SK-N-SH (cell line): ENCODE measurements around the gene RAPGEFL1. TPM values are rescaled to one million over a fixed set of nuclear protein-coding genes. Genes with fewer than 3 reads are reported as not detected.

ENCODE experiments used
- CTCF ChIA-PET: fragments of 300-600, 350-600 bp; formaldehyde crosslinking; extraction: SDS; loops from one replicate; lab custom pipeline; 2021; lab: Yijun Ruan, JAX
- POLR2A ChIA-PET: fragments of 350-600 bp; sonication (Branson Sonifier 250); formaldehyde crosslinking; extraction: SDS; loops from one replicate; lab custom pipeline; 2020; ENCODE audit warnings: antibody characterized with exemption, inconsistent platforms; lab: Yijun Ruan, JAX
- DNase-seq: peaks from one replicate; pipeline ENCODE4 v3.0.0; 2012
- H2AFZ ChIP-seq: fragments of 200-600 bp; sonication (generic); 2 replicates; pipeline ENCODE4 v1.8.1; 2016; ENCODE audit warnings: antibody characterized with exemption, mild to moderate bottlenecking, low read depth
- H3F3A ChIP-seq: fragments of 200-600 bp; sonication (generic); replicated peaks from 2 replicates; pipeline ENCODE3; 2016; ENCODE audit warnings: antibody characterized with exemption, mild to moderate bottlenecking; ENCODE audit not compliant: insufficient read depth
- H3K27ac ChIP-seq, 2 experiments: fragments of 200-500 bp in 1 of 2; fragments of 200-600 bp in 1 of 2; sonication (Bioruptor generic) in 1 of 2; sonication (generic), shearing (Covaris generic) in 1 of 2; 2 replicates each; pipeline versions ENCODE4 v1.5.1 to v1.6.1; 2014 to 2016; ENCODE audit warnings: low read depth in 2 of 2, inconsistent platforms in 1 of 2, low read length in 1 of 2, mild to moderate bottlenecking in 1 of 2, mixed read lengths in 1 of 2
- H3K27me3 ChIP-seq: fragments of 200-600 bp; sonication (generic), shearing (Covaris generic); 2 replicates; pipeline ENCODE4 v1.6.1; 2016; ENCODE audit warnings: mixed run types; ENCODE audit not compliant: insufficient read depth
- H3K36me3 ChIP-seq, 2 experiments: fragments of 200-500 bp in 1 of 2; fragments of 200-600 bp in 1 of 2; sonication (Bioruptor generic) in 1 of 2; sonication (generic) in 1 of 2; replicated peaks in 1 of 2; 2 replicates each; pipeline versions ENCODE3 to v1.5.1; 2014 to 2016; ENCODE audit warnings: low read length in 1 of 2, mild to moderate bottlenecking in 1 of 2; ENCODE audit not compliant: insufficient read depth in 2 of 2, control insufficient read depth in 1 of 2
- H3K4me1 ChIP-seq, 2 experiments: fragments of 200-500 bp in 1 of 2; fragments of 200-600 bp in 1 of 2; sonication (Bioruptor generic) in 1 of 2; sonication (generic), shearing (Covaris generic) in 1 of 2; 2 replicates each; pipeline versions ENCODE4 v1.5.1 to v1.6.1; 2014 to 2016; ENCODE audit warnings: low read depth in 1 of 2, low read length in 1 of 2, mixed run types in 1 of 2; ENCODE audit not compliant: insufficient read depth in 2 of 2, control insufficient read depth in 1 of 2
- H3K4me2 ChIP-seq: fragments of 200-600 bp; sonication (generic), shearing (Covaris generic); 2 replicates; pipeline ENCODE4 v1.6.1; 2017; ENCODE audit warnings: mixed run types
- H3K4me3 ChIP-seq, 2 experiments: fragments of 200-500 bp in 1 of 2; fragments of 200-600 bp in 1 of 2; sonication (Bioruptor generic) in 1 of 2; sonication (generic), shearing (Covaris generic) in 1 of 2; 2 replicates each; pipeline versions ENCODE4 v1.5.1 to v1.8.1; 2014 to 2016; ENCODE audit warnings: low read depth in 2 of 2, inconsistent platforms in 1 of 2, low read length in 1 of 2, mild to moderate bottlenecking in 1 of 2, mixed read lengths in 1 of 2, moderate library complexity in 1 of 2
- H3K79me2 ChIP-seq: fragments of 200-600 bp; sonication (generic); 2 replicates; pipeline ENCODE4 v1.8.1; 2017; ENCODE audit warnings: mild to moderate bottlenecking; ENCODE audit not compliant: insufficient read depth
- H3K9ac ChIP-seq: fragments of 200-600 bp; sonication (generic); 2 replicates; pipeline ENCODE4 v1.6.1; 2017; ENCODE audit warnings: mixed run types
- H3K9me2 ChIP-seq: fragments of 200-600 bp; sonication (generic); 2 replicates; pipeline ENCODE4 v1.6.1; 2017; ENCODE audit warnings: mixed run types
- H3K9me3 ChIP-seq: fragments of 200-600 bp; sonication (generic); 2 replicates; pipeline ENCODE4 v1.6.1; 2017; ENCODE audit warnings: mixed run types, mild to moderate bottlenecking, moderate library complexity
- H4K20me1 ChIP-seq: fragments of 200-600 bp; sonication (generic); 2 replicates; pipeline ENCODE4 v1.6.1; 2017; ENCODE audit warnings: mild to moderate bottlenecking, mixed run types; ENCODE audit not compliant: insufficient read depth
- CHD2 ChIP-seq: fragments of 150-350 bp; IDR thresholded peaks from 2 replicates; pipeline ENCODE4 v1.6.1; 2018; ENCODE audit warnings: low read length; ENCODE audit not compliant: partially characterized antibody
- ELF1 ChIP-seq: IDR thresholded peaks from 2 replicates; pipeline ENCODE4 v1.4.0; 2012
- EZH2phosphoT487 ChIP-seq: fragments of 200-600 bp; sonication (generic); IDR thresholded peaks from 2 replicates; pipeline ENCODE4 v1.6.1; 2017; ENCODE audit warnings: low read depth, mixed run types, mild to moderate bottlenecking, antibody characterized with exemption, moderate library complexity, borderline replicate concordance
- FOSL2 ChIP-seq: IDR thresholded peaks from 2 replicates; pipeline ENCODE4 v1.4.0; 2012; ENCODE audit warnings: low read depth, mild to moderate bottlenecking, moderate library complexity, borderline replicate concordance
- GABPA ChIP-seq: IDR thresholded peaks from 2 replicates; pipeline ENCODE4 v1.4.0; 2012; ENCODE audit warnings: low read depth, mild to moderate bottlenecking
- GATA2 ChIP-seq: sonication (generic); formaldehyde crosslinking; IDR thresholded peaks from 2 replicates; pipeline ENCODE4 v1.5.0; 2020; ENCODE audit warnings: mild to moderate bottlenecking, missing genetic modification reagents
- JUND ChIP-seq: IDR thresholded peaks from 2 replicates; pipeline ENCODE4 v1.4.0; 2012
- MEF2A ChIP-seq: IDR thresholded peaks from 2 replicates; pipeline ENCODE4 v1.4.0; 2012; ENCODE audit warnings: low read depth, borderline replicate concordance
- MXI1 ChIP-seq: IDR thresholded peaks from 2 replicates; pipeline ENCODE4 v1.6.1; 2012; ENCODE audit warnings: mild to moderate bottlenecking, low read depth, low read length, improper control_type of control experiment
- NRF1 ChIP-seq: IDR thresholded peaks from 2 replicates; pipeline ENCODE4 v1.6.1; 2012; ENCODE audit warnings: low read depth, mild to moderate bottlenecking, low read length
- RAD21 ChIP-seq: IDR thresholded peaks from 2 replicates; pipeline ENCODE4 v1.6.1; 2012; ENCODE audit warnings: mild to moderate bottlenecking, low read length
- RXRA ChIP-seq: IDR thresholded peaks from 2 replicates; pipeline ENCODE4 v1.4.0; 2012; ENCODE audit warnings: low read depth, mild to moderate bottlenecking, borderline replicate concordance
- SIN3A ChIP-seq: IDR thresholded peaks from 2 replicates; pipeline ENCODE4 v1.6.1; 2012; ENCODE audit warnings: low read depth, mild to moderate bottlenecking, low read length, moderate library complexity, borderline replicate concordance
- SMC3 ChIP-seq: IDR thresholded peaks from 2 replicates; pipeline ENCODE4 v1.6.1; 2012; ENCODE audit warnings: low read depth, low read length, improper control_type of control experiment
- TCF12 ChIP-seq: IDR thresholded peaks from 2 replicates; pipeline ENCODE4 v1.4.0; 2012
- TEAD4 ChIP-seq: IDR thresholded peaks from 2 replicates; pipeline ENCODE4 v1.4.0; 2012; ENCODE audit warnings: mild to moderate bottlenecking, borderline replicate concordance; ENCODE audit not compliant: insufficient read depth
- WGBS: methylation state at CpG from one replicate; pipeline ENCODE4 v1.1.6; 2017; ENCODE audit warnings: low lambda C conversion rate; 5-methylcytosine and 5-hydroxymethylcytosine counted together
- polyA plus RNA-seq, 3 experiments: library from polyadenylated mRNA; depleted of rRNA; stranded (reverse); fragments of >200 nt; gene quantifications; 2 replicates each; pipeline ENCODE4 v1.2.3, GENCODE V29; 2012
- TF ChIP-seq, protein P1 (sequence below): IDR thresholded peaks from 2 replicates; pipeline ENCODE4 v1.4.0; 2012; ENCODE audit warnings: low read depth, borderline replicate concordance
- TF ChIP-seq, protein P2 (sequence below): IDR thresholded peaks from 2 replicates; pipeline ENCODE4; 2012

RAPGEFL1 gene
- polyA plus RNA-seq, 1 of the 3 experiments (the other 2 are of a cell fraction), result 5.9 TPM

DNA sequence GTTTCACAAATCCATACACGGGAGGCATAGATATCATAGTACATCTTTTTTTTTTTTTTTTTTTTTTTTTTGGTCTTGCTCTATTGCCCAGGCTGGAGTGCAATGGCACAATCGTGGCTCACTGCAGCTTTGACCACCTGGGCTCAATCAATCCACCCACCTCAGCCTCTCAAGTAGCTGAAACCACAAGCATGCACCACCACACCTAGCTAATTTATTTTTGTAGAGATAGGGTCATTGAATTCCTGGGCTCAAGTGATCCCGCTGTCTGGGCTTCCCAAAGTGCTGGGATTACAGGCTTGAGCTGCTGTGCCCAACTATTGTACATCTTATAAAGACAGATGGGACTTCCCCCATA, 3.5 kb upstream of the RAPGEFL1 start (continued):
- no peak for TF ChIP-seq TEAD4

DNA sequence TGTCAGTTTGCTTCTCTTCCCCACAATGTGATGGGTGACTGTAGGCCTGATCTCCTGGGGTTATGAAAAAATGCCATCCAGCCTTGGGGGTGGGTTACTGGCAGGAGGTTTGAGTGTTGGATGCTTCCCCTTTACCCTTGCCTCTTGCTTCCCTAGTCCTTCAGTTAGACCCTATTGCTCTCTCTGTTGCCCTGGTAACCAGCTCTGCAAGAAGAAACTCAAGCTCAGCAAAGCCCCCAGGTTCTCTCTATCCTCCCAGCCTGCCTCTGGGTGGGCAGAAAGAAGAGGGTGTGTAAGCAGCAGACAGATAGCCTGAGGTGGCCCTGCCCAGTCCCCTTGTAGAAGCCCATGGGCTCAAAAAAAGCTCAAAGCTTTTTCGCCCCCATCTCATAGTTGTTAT, 2.8 kb upstream of the RAPGEFL1 start:
- no peak for TF ChIP-seq EZH2phosphoT487
- TF ChIP-seq GATA2 (CRISPR knock-in tag), result no peak
- no peak for TF ChIP-seq TEAD4
- TF ChIP-seq MEF2A, result no peak
- no peak for TF ChIP-seq MXI1
- TF ChIP-seq JUND, result no peak
- TF ChIP-seq NRF1, result no peak
- TF ChIP-seq SIN3A, result no peak
- TF ChIP-seq FOSL2, result no peak
- no peak overlapping the region for H3K27ac ChIP-seq
- peaks cover 13% of the 10 kb centered on the region for H3F3A ChIP-seq
- H3K4me2 ChIP-seq, result no peak overlapping the region
- H3K9me3 ChIP-seq, result no peaks in the 10 kb centered on the region
- DNase-seq, result no peak
- no peak overlapping the region for H3K4me3 ChIP-seq
- peaks cover 2 to 17% of the 10 kb centered on the region in 2 experiments; a peak in 1 of 4 replicates for H3K4me1 ChIP-seq
- peaks cover 27 to 44% of the 10 kb centered on the region in 2 experiments for H3K36me3 ChIP-seq
- ChIA-PET CTCF (interaction anchor here (1.0 to 10.6 kb wide), 4 partner anchors 16 to 161 kb away, joined by 3 to 94 read pairs (median 24); no protein-coding TSS in a partner anchor), POLR2A (interaction anchor here (1.0 to 1.1 kb wide), 2 partner anchors 18 to 31 kb away, joined by 3 to 5 read pairs; no protein-coding TSS in a partner anchor)
- WGBS, result 93% methylated on average over 1 of the region's 1 CpG
- H3K9ac ChIP-seq, result no peak overlapping the region
- no peak overlapping the region for H2AFZ ChIP-seq
- no peaks in the 10 kb centered on the region for H3K9me2 ChIP-seq
- H4K20me1 ChIP-seq, result no peaks in the 10 kb centered on the region
- no peaks in the 10 kb centered on the region for H3K27me3 ChIP-seq
- no peaks in the 10 kb centered on the region for H3K79me2 ChIP-seq

DNA sequence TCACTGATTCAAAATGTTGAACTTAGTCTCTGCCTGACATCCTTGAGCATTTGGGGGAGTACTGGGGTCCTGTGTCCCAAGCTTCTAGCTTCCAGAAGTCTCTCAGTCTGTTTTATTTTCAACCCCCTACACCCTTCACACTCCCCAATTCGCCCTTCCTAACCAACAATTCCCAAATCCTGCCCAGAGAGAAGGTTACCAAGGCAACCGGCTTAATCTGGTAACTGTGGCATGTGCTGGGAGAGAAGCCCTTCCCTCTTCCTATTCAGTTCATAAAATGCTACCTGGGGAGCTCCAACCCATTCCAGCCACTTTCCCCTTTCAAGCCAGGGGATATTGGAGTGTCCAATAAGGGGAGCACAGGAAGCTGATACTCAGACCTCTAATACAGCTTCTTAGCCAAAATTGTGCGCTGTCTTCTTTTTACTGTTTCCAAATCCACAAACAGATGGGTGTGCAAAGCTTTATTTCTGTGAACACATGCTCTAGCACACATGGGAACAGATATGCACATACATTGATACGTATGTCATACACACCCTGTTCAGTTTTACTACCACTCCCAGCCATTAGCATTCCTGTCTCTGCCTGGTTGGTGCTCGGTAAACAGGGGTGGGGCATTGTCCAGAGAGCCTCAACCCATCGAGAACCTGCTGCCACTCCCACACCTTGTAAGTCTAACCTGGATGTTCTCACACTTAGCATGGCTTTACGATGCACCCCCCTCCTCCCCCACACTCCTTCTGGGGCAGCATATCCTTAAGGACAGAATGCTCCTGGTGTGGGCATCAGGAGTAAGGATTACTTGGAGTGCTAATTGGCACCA, 1.1 kb upstream of the RAPGEFL1 start:
- no peak overlapping the region for H3K4me2 ChIP-seq
- TF ChIP-seq GABPA (no peak), GATA2 (CRISPR knock-in tag) (no peak), CHD2 (no peak), RAD21 (no peak), SMC3 (no peak), JUND (no peak), RXRA (no peak), ELF1 (no peak), TCF12 (no peak), EZH2phosphoT487 (no peak), NRF1 (no peak), MEF2A (no peak)
- TF ChIP-seq, protein P1, sequence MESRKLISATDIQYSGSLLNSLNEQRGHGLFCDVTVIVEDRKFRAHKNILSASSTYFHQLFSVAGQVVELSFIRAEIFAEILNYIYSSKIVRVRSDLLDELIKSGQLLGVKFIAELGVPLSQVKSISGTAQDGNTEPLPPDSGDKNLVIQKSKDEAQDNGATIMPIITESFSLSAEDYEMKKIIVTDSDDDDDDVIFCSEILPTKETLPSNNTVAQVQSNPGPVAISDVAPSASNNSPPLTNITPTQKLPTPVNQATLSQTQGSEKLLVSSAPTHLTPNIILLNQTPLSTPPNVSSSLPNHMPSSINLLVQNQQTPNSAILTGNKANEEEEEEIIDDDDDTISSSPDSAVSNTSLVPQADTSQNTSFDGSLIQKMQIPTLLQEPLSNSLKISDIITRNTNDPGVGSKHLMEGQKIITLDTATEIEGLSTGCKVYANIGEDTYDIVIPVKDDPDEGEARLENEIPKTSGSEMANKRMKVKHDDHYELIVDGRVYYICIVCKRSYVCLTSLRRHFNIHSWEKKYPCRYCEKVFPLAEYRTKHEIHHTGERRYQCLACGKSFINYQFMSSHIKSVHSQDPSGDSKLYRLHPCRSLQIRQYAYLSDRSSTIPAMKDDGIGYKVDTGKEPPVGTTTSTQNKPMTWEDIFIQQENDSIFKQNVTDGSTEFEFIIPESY, result no peak
- TF ChIP-seq, protein P2, sequence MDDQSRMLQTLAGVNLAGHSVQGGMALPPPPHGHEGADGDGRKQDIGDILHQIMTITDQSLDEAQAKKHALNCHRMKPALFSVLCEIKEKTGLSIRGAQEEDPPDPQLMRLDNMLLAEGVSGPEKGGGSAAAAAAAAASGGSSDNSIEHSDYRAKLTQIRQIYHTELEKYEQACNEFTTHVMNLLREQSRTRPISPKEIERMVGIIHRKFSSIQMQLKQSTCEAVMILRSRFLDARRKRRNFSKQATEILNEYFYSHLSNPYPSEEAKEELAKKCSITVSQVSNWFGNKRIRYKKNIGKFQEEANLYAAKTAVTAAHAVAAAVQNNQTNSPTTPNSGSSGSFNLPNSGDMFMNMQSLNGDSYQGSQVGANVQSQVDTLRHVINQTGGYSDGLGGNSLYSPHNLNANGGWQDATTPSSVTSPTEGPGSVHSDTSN, result no peak
- CTCF ChIA-PET, result interaction anchor here (0.6 to 10.6 kb wide), 9 partner anchors 8 to 384 kb away, joined by 3 to 94 read pairs (median 4); partner anchors contain the start of gene CASC3
- no peak for DNase-seq
- H3K4me3 ChIP-seq, result no peak overlapping the region
- WGBS, result 93% methylated on average over 5 of the region's 7 CpGs
- H3K79me2 ChIP-seq, result no peaks in the 10 kb centered on the region
- no peaks in the 10 kb centered on the region for H3K9me2 ChIP-seq
- H3K27ac ChIP-seq, result no peak overlapping the region
- no peaks in the 10 kb centered on the region for H3K9me3 ChIP-seq
- H3F3A ChIP-seq, result peaks cover 20% of the 10 kb centered on the region
- no peak overlapping the region for H2AFZ ChIP-seq
- no peak overlapping the region for H3K9ac ChIP-seq
- peaks cover 6 to 29% of the 10 kb centered on the region in 2 experiments; a peak in 1 of 4 replicates for H3K4me1 ChIP-seq
- H4K20me1 ChIP-seq, result no peaks in the 10 kb centered on the region
- POLR2A ChIA-PET, result interaction anchor here (0.6 kb wide), 1 partner anchor 20 kb away, joined by 3 read pairs; no protein-coding TSS in a partner anchor
- H3K27me3 ChIP-seq, result no peaks in the 10 kb centered on the region
- H3K36me3 ChIP-seq, result peaks cover 13 to 29% of the 10 kb centered on the region in 2 experiments
